ENCODE results near the gene SETD4. TPM values are rescaled to one million over a fixed set of nuclear protein-coding genes. Genes with fewer than 3 reads are reported as not detected.
"Not testable (repeated sequence)": the region's sequence is repeated elsewhere in the genome, so short reads cannot be mapped to it uniquely, and the experiment has no call there.

The SETD4 gene
- total RNA-seq, 6 experiments from 2014 or later: 7.6 to 10.1 (median 8.7) TPM

GRCh38 chr21:36076878-36077655 is 16.7 kb upstream of the SETD4 start:
- peaks cover 6% of the 10 kb centered on the region for H3K36me3 Mint-ChIP-seq (ENCODE audit: low read depth)
- no peak overlapping the region for H3K4me3 Mint-ChIP-seq
- H3K9me3 Mint-ChIP-seq: no peaks in the 10 kb centered on the region
- DNase-seq: no peak
- no peaks in the 10 kb centered on the region; the same call in 1 of the 2 replicates for H3K27me3 Mint-ChIP-seq (ENCODE audit: insufficient read depth)
- H3K27ac Mint-ChIP-seq: no peak overlapping the region
- TF ChIP-seq, protein P1, sequence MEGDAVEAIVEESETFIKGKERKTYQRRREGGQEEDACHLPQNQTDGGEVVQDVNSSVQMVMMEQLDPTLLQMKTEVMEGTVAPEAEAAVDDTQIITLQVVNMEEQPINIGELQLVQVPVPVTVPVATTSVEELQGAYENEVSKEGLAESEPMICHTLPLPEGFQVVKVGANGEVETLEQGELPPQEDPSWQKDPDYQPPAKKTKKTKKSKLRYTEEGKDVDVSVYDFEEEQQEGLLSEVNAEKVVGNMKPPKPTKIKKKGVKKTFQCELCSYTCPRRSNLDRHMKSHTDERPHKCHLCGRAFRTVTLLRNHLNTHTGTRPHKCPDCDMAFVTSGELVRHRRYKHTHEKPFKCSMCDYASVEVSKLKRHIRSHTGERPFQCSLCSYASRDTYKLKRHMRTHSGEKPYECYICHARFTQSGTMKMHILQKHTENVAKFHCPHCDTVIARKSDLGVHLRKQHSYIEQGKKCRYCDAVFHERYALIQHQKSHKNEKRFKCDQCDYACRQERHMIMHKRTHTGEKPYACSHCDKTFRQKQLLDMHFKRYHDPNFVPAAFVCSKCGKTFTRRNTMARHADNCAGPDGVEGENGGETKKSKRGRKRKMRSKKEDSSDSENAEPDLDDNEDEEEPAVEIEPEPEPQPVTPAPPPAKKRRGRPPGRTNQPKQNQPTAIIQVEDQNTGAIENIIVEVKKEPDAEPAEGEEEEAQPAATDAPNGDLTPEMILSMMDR (IDR thresholded peaks at IDR 0.05): no peak
- peaks cover 20% of the 10 kb centered on the region for H3K4me1 Mint-ChIP-seq (ENCODE audit: low read depth)

GRCh38 chr21:36075953-36076352 is 15.6 kb upstream of the SETD4 start:
- H3K27me3 Mint-ChIP-seq (ENCODE audit: insufficient read depth): peaks cover 2% of the 10 kb centered on the region; the same call in 1 of the 2 replicates
- H3K4me3 Mint-ChIP-seq: no peak overlapping the region
- H3K36me3 Mint-ChIP-seq (ENCODE audit: low read depth): peaks cover 17% of the 10 kb centered on the region
- H3K9me3 Mint-ChIP-seq: no peaks in the 10 kb centered on the region
- no peak overlapping the region for H3K27ac Mint-ChIP-seq
- no peak for DNase-seq
- TF ChIP-seq, protein P1 (IDR thresholded peaks at IDR 0.05): no peak
- H3K4me1 Mint-ChIP-seq (ENCODE audit: low read depth): peaks cover 29% of the 10 kb centered on the region

GRCh38 chr21:36075171-36075570 is 14.8 kb upstream of the SETD4 start:
- Mint-ChIP-seq H3K27ac (no peak overlapping the region), H3K36me3 (ENCODE audit: low read depth) (peaks cover 23% of the 10 kb centered on the region), H3K4me3 (no peak overlapping the region), H3K9me3 (no peaks in the 10 kb centered on the region), H3K4me1 (ENCODE audit: low read depth) (peaks cover 37% of the 10 kb centered on the region), H3K27me3 (ENCODE audit: insufficient read depth) (peaks cover 2% of the 10 kb centered on the region; the same call in 1 of the 2 replicates)
- DNase-seq: no peak
- TF ChIP-seq, protein P1 (IDR thresholded peaks at IDR 0.05): no peak

- not testable (repeated sequence) for H3K27me3 Mint-ChIP-seq (ENCODE audit: insufficient read depth); H3K4me3 Mint-ChIP-seq; DNase-seq; H3K27ac Mint-ChIP-seq; H3K9me3 Mint-ChIP-seq
- peaks cover 45% of the 10 kb centered on the region for H3K4me1 Mint-ChIP-seq (ENCODE audit: low read depth)
- H3K36me3 Mint-ChIP-seq (ENCODE audit: low read depth): peaks cover 31% of the 10 kb centered on the region
These were observed 13.6 kb upstream of the SETD4 start for GRCh38 chr21:36073911-36074310.

DNA sequence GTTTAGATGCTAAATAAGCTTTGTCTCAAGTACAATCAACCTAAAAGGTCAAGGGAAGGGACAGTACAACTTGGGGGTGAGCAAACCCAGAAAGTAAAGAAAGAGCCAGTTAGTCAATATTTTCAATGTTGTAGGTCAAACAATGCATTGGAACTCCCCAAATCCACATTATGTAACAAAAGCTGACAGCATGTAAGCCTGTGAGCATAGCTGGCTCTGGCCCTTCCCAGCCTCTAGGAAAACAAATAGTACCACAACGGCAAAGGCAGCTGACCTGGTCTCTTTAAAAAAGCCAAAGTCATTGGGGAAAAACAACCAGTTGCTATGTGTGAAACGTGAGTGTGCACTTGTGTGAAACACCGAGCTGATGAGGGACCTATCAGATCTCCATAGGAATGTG is 12.9 kb upstream of the SETD4 start:
- no peak for DNase-seq
- H3K36me3 Mint-ChIP-seq (ENCODE audit: low read depth): peaks cover 34% of the 10 kb centered on the region
- H3K27ac Mint-ChIP-seq: peak overlapping the region; percentile 60; the same call in 1 of the 2 replicates
- peaks cover 46% of the 10 kb centered on the region for H3K4me1 Mint-ChIP-seq (ENCODE audit: low read depth)
- H3K4me3 Mint-ChIP-seq: 0 out of 2 replicates have a peak overlapping the region, but pooled peaks have one; percentile 6
- TF ChIP-seq, protein P1 (IDR thresholded peaks at IDR 0.05): no peak
- H3K27me3 Mint-ChIP-seq (ENCODE audit: insufficient read depth): peaks cover 2% of the 10 kb centered on the region; the same call in 1 of the 2 replicates
- peaks cover 11% of the 10 kb centered on the region for H3K9me3 Mint-ChIP-seq

DNA sequence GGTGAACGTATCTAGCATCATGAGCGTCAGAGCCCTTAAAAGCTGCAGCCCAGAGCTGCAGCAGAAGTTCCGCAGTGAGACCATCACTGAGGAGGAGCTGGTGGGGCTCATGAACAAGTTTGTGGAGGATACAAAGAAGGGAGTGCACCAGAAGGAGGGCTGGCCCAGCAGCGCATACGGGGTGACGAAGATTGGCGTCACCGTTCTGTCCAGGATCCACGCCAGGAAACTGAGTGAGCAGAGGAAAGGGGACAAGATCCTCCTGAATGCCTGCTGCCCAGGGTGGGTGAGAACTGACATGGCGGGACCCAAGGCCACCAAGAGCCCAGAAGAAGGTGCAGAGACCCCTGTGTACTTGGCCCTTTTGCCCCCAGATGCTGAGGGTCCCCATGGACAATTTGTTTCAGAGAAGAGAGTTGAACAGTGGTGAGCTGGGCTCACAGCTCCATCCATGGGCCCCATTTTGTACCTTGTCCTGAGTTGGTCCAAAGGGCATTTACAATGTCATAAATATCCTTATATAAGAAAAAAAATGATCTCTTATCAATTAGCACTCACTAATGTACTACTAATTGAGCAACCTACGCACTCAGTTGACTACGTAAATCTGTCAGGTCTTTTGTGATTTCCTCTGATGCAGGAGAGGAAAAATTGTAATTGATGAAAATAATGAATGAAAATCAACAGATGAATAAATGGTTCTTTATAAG is 12.3 kb upstream of the SETD4 start:
- Mint-ChIP-seq H3K9me3 (peaks cover 11% of the 10 kb centered on the region), H3K36me3 (ENCODE audit: low read depth) (peaks cover 34% of the 10 kb centered on the region), H3K4me3 (peak overlapping the region; percentile 93), H3K27ac (peak overlapping the region; percentile 22; the same call in 1 of the 2 replicates), H3K4me1 (ENCODE audit: low read depth) (peaks cover 46% of the 10 kb centered on the region), H3K27me3 (ENCODE audit: insufficient read depth) (peaks cover 2% of the 10 kb centered on the region; the same call in 1 of the 2 replicates)
- TF ChIP-seq, protein P1 (IDR thresholded peaks at IDR 0.05): no peak
- DNase-seq: no peak

Measured in HFFc6 (cell line).